Germinal center (tissue), 1 donor: ENCODE results near the gene DDI2.

Source experiments
- DNase-seq: peaks from one replicate; pipeline ENCODE4 v3.0.0; 2012; ENCODE audit warnings: mixed read lengths, low spot score

The DDI2 gene

DNA sequence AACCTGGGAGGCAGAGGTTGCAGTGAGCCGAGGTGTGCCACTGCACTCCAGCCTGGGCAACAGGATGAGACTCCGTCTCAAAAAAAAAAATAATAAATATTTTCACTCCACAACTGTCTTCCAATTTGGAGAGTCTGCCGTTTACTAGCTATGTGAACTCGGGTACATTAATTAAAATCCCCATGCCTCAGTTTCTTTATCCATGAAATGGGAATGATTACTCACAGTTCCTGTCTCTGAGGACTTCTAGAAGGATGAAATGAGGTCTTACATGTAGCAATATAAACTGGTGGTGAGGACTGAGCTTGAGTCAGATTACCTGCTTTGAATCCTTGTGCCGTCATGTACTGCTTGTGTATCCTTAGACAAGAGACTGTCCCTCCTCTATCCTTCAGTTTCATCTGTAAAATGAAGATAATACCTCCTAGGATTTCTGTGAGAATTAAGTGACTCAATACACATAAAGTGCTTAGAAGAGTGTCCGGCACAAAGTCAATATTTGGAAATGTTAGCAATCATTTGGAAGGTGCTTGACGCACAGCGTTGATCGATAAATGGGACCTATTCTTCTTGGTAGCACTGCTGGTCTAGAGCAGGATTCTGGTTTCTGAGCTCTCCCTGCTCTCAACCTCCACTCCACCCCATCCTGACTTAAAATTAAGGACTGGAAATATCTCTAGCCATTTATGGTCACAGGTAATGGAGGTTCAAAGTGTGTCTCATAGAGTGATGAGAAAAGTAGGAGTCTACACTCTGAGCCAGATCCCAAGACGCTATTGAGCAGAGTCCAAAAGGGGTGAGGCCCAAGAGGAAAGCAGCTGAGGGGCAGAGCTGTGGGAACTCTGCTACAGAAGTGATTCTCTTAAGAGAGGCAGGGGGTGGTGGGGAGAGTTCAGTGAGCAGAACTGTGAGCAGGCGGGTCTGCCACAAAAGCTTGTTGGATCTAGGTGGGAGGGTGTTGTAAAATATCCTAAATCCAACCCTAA is 11.6 kb upstream of the DDI2 start:
- no peak for DNase-seq

DNA sequence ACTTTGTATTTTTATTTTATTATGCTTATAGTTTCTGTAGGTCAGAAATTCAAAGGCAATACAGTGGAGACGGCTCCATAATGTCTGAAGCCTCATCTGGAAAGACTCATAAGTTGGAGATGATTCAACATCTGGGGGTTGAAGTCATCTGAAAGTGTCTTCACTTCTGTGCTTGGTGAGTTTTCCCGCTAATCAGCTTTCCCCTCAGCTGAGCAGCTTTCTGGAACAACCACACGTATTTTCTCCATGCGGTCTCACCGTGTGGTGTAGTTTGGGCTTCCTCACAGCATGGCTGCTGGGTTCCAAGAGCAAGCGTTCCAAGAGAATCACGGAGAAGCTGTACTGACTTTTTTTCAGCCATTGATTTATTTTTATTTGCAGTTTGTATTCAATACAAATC is 7.6 kb upstream of the DDI2 start:
- no peak for DNase-seq

DNA sequence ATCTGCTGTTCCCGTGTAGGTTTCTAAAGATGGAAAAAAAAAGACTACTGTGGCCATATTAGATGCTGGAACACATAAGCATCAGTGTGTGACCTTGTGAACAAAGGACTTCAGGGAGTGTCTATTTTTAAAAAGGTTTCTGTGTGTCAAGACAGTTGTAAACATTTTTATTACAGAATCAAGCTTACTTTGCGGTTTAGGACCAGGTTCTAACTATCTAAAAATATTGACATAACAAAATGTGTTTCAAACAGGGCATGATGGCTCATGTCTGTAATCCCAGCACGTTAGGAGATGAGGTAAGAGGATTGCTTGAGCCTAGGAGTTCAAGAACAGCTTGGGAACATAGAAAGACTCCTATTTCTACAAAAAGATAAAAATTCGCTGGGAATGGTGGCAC is 7.1 kb upstream of the DDI2 start:
- DNase-seq = no peak

DNA sequence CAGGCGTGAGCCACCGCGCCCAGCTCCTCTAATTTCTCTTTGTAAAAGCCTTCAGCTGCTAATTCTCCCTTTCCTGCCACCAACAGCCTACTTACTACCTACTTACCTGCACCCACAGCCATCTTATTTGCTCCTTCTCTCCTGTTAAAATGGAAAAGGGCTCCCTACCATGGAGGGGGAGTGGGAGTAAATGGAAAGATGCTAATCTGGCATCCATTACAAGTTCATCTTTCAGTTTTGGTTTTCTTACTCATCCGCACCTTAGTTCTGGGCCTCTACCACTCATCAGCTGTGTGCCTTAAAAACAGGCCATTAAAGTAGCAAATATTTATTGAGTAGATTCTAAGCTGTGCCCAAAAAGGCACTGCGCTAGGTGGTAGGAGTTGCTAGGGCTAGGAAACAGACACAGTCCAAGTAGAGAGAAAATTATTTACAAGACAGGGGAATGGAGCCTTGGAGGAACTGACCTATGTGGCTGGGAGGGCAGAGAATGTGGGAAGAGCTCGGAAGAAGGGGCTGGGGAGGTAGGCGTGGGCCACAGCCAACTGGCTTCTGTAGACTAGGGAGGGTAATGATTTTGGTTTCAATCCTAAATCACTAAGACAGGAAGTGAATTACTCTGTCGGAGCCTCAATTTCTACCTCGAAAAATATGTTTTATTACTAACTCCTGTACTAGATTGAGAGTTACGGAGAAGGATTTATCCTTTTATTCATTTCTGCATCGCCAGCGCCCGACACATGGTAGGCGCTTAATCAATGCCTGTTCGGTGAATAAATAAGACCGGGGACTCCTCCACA is 685 bp upstream of the DDI2 start:
- DNase-seq = no peak

DNA sequence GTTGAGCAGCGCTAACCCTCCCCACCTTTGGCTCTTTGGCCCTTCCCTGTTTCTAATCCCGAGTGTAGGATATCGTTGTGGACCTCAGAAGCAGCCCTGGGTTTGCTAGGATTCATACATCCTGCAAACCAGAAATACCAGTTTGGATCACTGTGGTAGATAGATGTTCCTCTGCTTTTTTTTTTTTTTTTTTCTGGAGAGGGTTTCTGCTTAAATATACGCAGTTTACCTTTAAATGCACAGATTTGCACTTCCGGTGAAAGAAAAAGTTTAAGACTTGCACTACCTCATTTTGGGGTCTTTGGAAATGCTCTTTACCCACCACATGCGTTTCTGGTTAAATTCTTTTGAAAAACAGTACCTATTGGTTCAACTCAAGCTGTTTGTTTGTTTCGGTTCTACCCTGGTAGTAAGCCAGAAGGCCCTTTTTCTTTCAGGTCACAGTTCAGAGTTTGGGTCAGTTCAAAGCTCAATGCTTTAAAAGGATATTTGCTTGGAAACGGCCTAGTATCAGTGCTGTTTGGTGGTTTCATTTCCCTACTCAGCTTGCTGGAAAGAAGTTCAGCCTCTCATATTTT is 908 bp downstream of the DDI2 start:
- peak; percentile 47 for DNase-seq

DNA sequence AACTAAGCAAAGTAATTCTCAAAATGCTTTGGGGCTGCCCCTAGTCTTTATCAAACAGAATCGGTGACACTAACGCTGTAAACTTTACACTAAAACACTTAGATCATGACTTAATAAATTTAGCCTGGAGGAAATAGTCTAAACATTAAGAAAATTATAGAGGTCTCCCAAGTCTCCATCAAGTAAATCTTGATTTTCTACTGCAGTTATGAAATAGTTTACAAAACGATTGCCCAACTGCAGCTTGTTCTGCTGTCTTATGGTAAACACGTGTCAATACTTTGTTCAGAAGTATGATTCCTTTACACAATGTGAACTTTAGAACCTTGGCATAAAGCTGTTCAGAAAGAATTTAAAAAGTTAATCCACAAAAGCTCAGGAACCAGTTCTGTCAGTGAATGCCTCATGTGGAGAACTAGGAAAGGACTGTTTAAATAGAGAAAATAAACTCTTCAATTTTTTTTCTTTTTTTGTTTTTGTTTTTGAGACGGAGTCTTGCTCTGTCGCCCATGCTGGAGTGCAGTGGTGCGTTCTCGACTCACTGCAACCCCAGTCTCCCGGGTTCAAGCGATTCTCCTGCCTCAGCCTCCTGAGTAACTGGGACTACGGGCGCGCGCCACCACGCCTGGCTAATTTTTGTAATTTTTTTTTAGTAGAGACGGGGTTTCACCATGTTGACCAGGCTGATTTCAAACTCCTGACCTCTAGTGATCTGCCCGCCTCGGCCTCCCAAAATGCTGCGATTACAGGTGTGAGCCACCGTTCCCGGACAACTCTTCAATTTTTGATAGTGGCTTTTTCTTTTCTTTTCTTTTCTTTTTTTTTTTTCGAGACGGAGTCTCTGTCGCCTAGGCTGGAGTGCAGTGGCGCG is 1.6 kb downstream of the DDI2 start:
- no peak for DNase-seq

DNA sequence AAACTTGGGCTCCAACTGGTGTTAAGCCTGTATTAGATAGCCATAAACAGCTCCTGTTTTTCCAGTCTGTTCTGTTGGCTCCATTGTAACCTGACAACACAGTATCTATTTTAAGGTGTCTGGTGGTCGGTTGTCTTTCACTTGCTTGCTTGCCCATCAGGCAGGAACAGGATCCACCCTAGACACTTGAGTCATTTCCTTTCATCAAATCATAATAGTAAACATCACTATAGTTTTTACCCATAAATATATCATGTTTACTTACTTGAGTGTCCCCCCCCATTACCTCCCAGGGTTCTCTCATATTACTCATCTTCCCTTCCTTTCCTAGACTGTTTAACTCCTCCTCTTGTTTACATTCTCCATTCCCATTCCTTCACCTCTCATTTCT is 2.9 kb downstream of the DDI2 start:
- DNase-seq = no peak

DNA sequence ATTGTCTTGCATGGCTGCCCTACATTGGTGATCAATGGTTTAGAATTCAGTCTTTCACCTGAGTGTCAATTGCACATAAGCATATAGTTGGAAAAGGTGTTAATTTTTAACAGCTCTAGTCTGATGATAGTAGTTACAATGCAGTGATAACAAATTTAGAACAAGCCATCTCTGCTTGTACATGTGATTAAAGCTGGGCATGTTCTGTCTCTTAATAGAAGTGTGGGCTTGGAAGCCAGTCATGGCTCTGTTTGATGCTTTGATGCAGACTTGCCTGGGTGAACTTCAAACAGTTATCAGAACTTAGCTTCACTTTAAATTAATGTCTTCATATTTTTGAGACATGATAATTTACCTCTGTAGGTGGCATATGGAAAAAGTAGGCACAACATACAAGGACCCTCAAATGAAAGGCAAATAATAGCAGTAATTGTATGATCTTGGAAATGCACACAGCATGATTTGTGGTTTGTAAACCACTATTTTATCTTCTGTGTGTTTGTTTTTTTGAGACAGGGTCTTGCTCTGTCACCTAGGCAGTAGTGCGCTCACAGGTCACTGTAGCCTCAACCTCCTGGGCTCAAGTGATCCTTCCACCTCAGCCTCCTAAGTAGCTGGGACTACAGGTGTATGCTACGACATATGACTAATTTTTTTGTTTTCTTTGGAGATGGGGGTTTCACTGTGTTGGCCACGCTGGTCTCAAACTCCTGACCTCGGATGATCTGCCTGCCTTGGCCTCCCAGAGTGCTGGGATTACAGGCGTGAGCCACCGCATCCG is 3.8 kb downstream of the DDI2 start:
- no peak for DNase-seq

DNA sequence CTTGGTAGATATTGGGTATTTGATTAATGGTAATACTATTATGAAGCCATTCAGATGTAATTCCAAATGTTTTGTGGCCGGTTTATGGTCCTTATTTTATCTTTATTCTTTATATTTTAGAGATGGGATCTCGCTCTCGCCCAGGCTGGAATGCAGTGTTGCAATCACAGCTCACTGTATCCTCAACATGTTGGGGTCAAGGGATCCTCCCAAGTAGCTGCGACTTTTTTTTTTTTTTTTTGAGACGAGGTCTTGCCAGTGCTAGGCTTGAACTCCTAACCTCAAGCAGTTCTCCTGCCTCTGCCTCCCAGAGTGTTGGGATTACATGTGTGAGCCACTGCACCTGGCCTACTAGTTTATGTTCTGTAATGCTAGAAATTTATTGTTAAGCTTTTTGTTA is 4.7 kb downstream of the DDI2 start:
- no peak for DNase-seq

DNA sequence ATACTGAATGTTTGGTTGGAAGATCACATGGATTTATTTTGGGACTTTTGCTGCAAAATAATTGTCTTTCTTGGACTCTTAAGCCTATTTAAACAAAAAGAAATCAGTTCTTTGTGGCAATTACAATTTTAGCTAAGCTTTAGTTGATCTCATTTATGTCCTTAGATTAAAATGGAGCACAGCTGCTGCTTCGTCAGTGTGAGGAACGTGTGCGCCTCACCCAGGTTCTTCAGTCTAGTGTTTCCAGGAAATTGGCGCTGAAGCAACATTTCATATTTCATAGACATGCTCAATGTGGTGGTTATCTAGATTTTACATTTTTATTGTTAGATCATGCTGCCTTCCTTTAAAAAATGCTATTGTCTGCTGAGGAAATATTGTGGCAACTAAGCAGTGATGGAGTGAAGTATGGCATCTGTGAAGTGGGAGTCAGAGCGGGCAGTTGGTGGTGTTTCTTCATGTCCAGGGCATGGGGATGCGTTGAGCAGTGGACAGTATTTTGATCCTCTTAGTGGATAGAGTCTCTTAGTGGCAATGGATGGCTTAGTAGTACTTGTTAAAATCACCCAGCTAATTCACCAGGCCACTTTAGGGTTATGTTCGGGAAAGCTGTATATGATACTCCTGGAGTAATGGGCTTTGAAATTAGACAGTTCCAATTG is 5.6 kb downstream of the DDI2 start:
- no peak for DNase-seq

DNA sequence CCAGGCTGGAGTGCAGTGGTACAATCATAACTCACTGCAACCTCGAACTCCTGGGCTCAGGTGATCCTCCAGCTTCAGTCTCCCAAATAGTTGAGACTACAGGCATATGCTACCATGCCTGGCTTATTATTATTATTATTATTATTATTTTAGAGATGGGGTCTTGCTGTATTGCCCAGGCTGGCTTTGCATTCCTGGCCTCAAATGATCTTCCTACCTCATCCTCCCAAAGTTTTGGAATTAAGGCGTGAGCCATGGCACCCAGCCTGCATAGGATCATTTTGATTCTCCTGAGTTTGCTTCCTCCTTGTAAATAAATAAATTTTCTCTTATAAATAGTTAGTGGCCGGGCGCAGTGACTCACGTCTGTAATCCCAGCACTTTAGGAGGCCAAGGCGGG is 6.2 kb downstream of the DDI2 start:
- no peak for DNase-seq

DNA sequence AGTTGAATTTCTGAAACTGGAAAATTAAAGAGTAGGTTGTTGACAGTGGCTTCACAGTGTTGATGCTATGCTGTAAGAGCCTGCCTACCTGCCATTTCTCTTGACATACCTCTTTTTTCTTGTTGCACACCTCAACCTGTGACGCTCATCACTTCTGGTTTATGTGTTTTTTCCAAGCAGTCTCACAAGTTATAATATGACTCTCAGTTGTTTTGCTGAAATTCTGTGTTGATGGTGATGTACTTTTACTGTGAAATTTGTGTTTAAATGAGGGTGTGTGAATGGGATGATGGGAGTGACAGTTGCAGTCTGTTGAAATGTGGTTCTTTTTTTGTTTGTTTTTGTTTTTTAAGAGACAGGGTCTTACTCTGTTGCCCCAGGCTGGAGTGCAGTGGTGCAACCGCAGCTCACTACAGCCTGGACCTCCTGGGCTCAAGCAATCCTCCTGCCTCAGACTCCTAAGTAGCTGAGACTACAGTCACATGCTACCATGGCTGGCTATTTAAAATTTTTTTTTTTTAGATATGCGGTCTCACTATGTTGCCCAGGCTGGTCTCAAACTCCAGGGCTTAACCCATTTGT is 7.0 kb downstream of the DDI2 start:
- DNase-seq = no peak

DNA sequence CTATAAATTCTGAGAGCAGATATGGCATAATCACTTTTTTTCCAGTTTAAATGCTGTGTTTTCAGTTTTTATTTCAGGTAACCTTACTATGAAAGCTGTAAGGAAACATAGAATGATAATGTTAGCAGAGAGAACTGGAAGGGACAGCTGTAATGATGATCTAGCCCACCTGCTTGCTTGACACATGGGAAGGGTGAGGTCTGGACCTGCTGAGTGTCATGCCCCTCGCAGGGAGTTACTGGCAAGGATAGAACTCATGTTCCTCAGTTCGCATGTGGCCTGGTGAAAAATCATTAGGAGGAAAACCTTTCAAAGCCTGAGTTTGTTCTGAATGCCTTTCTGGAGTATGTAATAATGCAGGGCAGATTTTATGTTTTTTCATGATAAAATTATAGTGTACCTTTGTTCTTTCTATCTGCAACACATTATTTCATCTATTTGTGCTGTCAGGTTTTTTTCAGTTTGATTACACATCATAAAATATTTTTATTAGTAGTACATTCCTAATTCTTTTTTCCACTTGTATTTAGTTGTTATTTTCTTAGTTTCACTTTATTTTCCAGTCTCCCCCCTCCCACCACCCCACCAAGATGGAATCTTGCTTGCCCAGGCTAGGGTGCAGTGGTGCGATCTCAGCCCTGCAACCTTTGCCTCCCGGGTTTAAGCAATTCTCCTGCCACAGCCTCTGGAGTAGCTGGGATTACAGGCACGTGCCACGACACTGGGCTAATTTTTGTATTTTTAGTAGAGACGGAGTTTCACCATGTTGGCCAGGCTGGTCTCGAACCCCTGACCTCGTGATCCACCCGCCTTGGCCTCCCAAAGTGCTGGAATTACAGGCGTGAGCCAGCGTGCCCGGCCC is 8.0 kb downstream of the DDI2 start:
- DNase-seq = no peak

DNA sequence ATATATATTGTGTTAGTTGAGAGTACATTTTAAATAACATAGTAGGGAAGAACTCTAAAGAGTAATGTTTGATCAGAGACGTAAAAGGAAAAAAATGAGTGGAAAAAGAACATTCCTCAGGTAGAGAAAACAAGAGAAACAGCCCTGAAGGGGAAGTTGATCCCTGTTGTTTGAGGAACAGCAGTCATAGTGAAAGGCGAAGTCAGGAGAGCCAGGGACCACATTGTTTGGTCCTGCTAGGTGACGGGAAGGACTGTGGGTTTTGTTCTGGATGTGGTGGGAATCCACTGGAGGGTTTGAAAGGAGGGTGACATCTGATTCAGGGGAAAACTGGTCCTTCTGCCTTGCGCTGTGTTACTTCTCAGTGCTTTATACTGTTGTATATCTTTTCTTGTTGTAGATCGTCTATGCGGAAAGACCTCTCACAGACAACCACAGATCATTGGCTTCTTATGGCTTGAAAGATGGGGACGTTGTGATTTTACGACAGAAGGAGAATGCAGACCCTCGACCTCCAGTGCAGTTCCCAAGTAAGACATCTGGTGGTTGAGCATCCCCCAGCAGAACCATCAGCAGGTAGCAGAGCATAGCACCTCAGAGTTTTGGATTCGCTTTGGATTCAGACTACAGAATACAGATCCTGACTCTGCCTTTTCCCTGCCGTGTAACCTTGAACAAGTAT is 9.2 kb downstream of the DDI2 start:
- no peak for DNase-seq

DNA sequence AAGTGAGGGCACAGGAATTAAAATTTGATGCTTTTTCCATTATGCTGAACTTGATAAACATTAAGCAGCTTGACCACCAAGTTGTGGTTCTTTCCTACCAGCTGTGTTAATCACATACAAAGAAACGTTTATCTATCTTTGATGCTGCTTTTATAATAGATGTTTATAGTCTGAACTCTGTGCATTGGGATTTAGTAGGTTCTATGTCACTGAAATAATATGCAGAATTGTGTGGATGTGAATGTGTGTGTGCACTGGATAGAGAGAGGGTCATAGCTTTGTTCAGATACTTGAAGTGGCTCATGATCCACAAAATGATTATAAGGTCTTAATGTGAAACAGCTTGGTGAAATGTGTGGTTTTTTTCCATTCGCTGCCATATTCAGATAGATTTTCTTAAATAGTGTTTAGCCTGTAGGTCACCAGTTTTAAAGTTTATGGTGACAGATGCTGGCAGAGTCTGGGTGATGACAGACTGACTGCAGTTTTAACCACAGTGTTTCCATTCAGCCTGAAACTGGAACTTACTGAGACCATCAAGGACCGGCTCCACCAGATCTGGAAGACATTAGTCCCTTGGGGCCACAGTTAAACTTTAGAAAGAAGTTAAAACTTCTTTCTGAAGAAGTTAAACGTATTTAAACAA is 10.2 kb downstream of the DDI2 start:
- no peak for DNase-seq

DNA sequence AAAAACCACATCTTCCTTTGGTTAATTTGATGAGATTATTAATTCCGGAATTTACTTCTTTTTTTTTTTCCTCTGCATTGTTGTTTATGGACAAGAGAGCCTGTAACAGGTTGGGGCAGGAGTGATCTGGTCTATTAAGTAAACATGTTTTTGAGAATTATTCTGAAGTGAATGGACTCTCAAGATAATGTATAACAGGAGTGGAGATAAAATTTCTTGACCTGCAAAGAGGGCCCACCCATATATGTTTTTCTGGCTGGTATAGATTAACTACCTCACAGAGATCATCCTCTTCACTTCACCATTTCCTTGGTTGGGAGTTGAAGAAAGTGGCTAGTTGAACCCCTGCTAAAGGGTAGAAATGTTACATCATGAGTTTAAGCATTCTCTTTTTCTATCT is 10.7 kb downstream of the DDI2 start:
- no peak for DNase-seq

DNA sequence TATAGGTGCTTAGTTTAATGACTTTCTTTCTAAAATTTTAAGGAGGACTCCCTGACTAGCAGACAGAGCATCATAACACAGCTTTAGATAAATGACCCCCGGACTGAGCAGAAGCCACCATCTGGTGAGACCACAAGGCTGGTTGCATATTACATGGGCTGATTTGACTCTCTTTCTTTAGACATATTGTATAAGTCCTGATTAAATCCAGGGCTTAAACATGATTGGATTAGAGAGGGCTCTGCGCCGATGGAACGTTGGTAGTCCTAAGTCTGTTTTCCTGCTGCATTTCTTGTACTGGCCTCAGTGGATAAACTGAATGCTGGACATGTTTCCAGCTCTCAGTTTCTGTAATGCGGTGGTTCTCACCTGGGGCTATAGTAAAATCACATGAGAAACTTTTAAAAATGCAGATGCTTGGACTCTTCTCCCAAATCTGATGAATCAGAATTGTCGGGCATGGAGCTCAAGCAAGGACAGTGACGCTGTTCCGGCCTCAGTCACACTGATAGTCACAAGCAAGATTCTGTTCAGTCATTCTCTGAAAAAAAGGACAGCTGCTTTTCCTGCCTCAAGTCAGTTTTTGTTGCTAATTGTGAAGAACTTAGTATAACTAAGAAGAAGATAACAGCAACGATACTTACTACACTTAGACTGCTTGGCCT is 16.6 kb downstream of the DDI2 start:
- no peak for DNase-seq

DNA sequence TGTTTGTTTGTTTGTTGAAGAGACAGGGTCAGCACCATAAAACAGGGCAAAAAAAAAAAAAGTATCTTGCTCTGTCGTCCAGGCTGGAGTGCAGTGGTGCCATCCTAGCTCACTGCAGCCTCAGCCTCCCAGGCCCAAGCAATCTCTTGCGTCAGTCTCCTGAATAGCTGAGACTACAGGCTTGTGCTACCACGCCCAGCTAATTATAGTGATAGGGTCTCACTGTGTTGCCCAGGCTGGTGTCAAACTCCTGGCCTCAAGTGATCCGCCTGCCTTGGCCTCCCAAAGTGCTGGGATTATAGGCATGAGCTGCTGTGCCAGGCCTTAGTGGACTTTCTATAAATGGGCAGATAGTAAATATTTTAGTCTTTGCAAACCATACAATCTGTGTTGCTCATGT is 19.2 kb downstream of the DDI2 start:
- no peak for DNase-seq
